ENCODE data around the gene TSPAN19. TPM values are rescaled to one million over a fixed set of nuclear protein-coding genes. Genes with fewer than 3 reads are reported as not detected.

The TSPAN19 gene
- total RNA-seq, 1 donor from 2014 or later: 0.84 TPM

DNA sequence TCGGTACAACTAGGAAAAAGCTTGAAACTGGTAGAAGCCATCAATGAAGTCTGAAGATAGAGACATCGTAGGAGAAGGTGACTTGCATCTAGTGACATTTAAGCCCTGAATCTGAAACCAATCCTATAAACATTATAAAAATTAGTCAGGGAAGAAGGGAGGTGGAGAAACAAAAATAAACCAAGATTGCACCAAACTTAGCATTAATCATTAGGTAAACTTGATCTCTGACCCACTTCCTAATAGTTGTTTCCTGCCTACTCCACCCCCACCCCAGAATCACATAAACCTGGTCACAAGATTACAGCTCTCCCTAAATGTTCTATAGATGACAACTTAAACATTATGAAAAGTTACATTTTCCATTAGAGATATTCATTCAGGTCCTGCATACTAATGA is 40.4 kb downstream of the TSPAN19 start:
- TF ChIP-seq, protein P1, sequence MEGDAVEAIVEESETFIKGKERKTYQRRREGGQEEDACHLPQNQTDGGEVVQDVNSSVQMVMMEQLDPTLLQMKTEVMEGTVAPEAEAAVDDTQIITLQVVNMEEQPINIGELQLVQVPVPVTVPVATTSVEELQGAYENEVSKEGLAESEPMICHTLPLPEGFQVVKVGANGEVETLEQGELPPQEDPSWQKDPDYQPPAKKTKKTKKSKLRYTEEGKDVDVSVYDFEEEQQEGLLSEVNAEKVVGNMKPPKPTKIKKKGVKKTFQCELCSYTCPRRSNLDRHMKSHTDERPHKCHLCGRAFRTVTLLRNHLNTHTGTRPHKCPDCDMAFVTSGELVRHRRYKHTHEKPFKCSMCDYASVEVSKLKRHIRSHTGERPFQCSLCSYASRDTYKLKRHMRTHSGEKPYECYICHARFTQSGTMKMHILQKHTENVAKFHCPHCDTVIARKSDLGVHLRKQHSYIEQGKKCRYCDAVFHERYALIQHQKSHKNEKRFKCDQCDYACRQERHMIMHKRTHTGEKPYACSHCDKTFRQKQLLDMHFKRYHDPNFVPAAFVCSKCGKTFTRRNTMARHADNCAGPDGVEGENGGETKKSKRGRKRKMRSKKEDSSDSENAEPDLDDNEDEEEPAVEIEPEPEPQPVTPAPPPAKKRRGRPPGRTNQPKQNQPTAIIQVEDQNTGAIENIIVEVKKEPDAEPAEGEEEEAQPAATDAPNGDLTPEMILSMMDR (conservative IDR thresholded peaks at IDR 0.05): no peak
- H3K4me1 Mint-ChIP-seq: peaks cover 41% of the 10 kb centered on the region
- H3K9me3 Mint-ChIP-seq: peaks cover 11% of the 10 kb centered on the region
- H3K27me3 Mint-ChIP-seq (ENCODE audit: low read depth): no peaks in the 10 kb centered on the region
- DNase-seq (ENCODE audit: low read depth, low spot score): no peak
- peaks cover 3% of the 10 kb centered on the region for H3K36me3 Mint-ChIP-seq (ENCODE audit: low read depth)
- H3K4me3 Mint-ChIP-seq: no peak overlapping the region
- no peak overlapping the region for H3K27ac Mint-ChIP-seq (ENCODE audit: unreplicated experiment)

DNA sequence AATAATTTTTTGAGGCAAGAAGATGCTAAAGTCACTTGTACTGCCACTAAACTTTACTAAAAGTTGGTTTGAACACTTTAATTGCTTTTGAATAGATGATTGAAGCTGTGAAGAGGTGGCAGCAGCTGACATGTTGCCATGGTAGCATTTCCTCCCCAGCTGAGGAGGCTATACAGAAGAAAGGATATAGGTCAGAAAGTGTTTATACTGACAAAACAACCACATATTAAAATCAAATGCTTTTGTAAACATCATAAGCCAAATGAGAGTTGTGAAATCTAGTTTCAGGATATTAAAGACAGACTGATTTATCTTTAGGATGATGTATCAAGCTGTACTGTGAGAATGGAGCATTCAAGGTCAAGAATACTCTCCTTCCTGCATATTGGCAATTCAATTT is 41.7 kb downstream of the TSPAN19 start:
- no peaks in the 10 kb centered on the region for H3K27me3 Mint-ChIP-seq (ENCODE audit: low read depth)
- no peak overlapping the region for H3K4me3 Mint-ChIP-seq
- H3K9me3 Mint-ChIP-seq: peaks cover 11% of the 10 kb centered on the region
- no peak overlapping the region for H3K27ac Mint-ChIP-seq (ENCODE audit: unreplicated experiment)
- peaks cover 41% of the 10 kb centered on the region for H3K4me1 Mint-ChIP-seq
- no peak for DNase-seq (ENCODE audit: low read depth, low spot score)
- H3K36me3 Mint-ChIP-seq (ENCODE audit: low read depth): peaks cover 3% of the 10 kb centered on the region
- TF ChIP-seq, protein P1 (conservative IDR thresholded peaks at IDR 0.05): no peak

DNA sequence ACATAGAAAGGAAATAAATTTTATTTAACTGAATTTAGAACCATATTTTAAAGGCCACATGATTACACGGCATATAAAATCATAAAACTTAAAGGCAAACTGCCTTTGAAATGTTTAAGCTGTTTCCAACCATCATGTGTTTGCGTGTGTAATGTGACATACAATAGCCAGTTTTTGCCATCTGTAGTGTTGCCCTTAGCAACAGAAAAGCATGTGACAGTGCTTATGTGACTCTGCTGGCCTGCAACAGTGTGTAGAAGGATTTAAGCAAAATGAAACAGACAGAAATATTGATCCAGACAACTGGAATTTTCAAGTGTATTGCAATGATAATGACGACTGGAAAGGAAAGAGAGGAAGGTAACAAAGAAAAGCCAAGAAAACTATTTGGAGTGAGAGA is 49.5 kb downstream of the TSPAN19 start:
- Mint-ChIP-seq H3K27me3 (ENCODE audit: low read depth) (no peaks in the 10 kb centered on the region), H3K4me3 (no peak overlapping the region), H3K9me3 (no peaks in the 10 kb centered on the region), H3K36me3 (ENCODE audit: low read depth) (no peaks in the 10 kb centered on the region), H3K27ac (ENCODE audit: unreplicated experiment) (no peak overlapping the region), H3K4me1 (peaks cover 14% of the 10 kb centered on the region)
- no peak for DNase-seq (ENCODE audit: low read depth, low spot score)
- TF ChIP-seq, protein P1 (conservative IDR thresholded peaks at IDR 0.05): no peak

DNA sequence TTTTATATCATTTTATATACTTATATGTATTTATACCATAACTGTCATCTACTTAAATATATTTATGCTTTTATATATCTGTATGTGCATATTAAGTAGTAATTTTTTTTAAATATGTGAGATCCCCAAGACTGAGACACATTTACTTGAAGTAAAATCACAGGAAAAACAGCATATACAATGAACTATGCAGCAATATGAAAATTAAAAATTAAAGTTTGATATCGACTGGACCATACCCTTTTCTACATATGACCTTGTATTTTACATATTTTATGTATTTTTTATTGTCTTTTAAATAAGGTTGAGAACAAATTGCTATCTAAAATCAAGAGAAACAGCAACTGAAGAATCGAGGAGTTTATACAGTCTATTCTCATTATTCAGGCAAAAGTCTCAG is 50.0 kb downstream of the TSPAN19 start:
- Mint-ChIP-seq H3K9me3 (no peaks in the 10 kb centered on the region), H3K4me3 (no peak overlapping the region), H3K4me1 (peaks cover 14% of the 10 kb centered on the region), H3K27ac (ENCODE audit: unreplicated experiment) (no peak overlapping the region), H3K27me3 (ENCODE audit: low read depth) (no peaks in the 10 kb centered on the region), H3K36me3 (ENCODE audit: low read depth) (no peaks in the 10 kb centered on the region)
- TF ChIP-seq, protein P1 (conservative IDR thresholded peaks at IDR 0.05): no peak
- no peak for DNase-seq (ENCODE audit: low read depth, low spot score)

DNA sequence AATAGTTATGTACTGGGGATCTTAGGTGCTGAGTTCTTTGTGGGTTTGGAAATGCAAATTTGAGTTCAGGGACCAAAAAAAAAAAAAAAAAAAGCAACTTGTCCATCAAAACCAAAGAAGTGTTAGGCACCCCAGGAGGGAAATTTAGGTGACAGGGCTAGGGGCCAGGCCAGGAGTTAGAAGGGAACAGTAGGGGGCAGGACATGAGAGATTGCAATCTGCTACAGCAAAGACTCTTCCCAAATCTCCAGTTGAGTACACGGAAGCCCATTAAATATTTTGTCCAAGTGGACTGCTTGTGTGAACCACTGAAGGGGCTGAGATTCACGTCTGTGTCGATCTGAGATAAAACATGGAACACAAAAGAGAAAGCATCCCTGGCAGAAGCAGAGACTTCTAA is 52.8 kb downstream of the TSPAN19 start:
- TF ChIP-seq, protein P1 (conservative IDR thresholded peaks at IDR 0.05): no peak
- Mint-ChIP-seq H3K4me1 (peaks cover 14% of the 10 kb centered on the region), H3K9me3 (no peaks in the 10 kb centered on the region), H3K4me3 (no peak overlapping the region), H3K36me3 (ENCODE audit: low read depth) (no peaks in the 10 kb centered on the region), H3K27me3 (ENCODE audit: low read depth) (no peaks in the 10 kb centered on the region), H3K27ac (ENCODE audit: unreplicated experiment) (no peak overlapping the region)
- DNase-seq (ENCODE audit: low read depth, low spot score): no peak

DNA sequence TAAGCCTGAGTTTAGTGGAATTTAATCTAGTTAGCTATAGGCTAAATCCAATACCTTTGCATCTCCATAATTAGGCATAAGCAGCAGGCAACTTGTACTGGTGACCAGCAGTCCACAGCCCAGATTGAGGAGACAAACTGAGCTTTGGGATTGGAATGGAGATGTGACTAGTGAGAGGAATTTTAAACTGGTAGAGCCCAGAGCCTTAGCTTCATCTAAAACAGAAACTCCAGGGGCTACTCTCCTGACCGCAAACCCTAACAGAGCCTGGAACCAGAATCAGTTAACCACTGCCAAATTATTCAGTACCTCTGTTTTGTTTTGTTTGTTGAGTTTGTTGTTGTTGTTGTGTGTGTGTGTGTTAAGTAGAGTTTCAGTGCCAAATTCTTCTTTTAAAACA is 53.2 kb downstream of the TSPAN19 start:
- no peaks in the 10 kb centered on the region for H3K36me3 Mint-ChIP-seq (ENCODE audit: low read depth)
- H3K4me3 Mint-ChIP-seq: no peak overlapping the region
- no peaks in the 10 kb centered on the region for H3K9me3 Mint-ChIP-seq
- no peak for DNase-seq (ENCODE audit: low read depth, low spot score)
- no peaks in the 10 kb centered on the region for H3K27me3 Mint-ChIP-seq (ENCODE audit: low read depth)
- TF ChIP-seq, protein P1 (conservative IDR thresholded peaks at IDR 0.05): no peak
- H3K27ac Mint-ChIP-seq (ENCODE audit: unreplicated experiment): no peak overlapping the region
- peaks cover 13% of the 10 kb centered on the region for H3K4me1 Mint-ChIP-seq

All from neural crest cell (in vitro differentiated cells).